Measurements from ENCODE around the gene METTL22. TPM values are rescaled to one million over a fixed set of nuclear protein-coding genes. Genes with fewer than 3 reads are reported as not detected.

METTL22 gene
- total and polyA plus RNA-seq, 2 donors (not counting 3 experiments of a cell fraction or from before 2014, with no cell fraction given): 42.0 to 52.6 TPM

- no peak overlapping the region for H3K4me3 ChIP-seq (replicated peaks in 1 of 3; ENCODE audit: insufficient read depth in 1 of 3, low read depth in 1 of 3, low read length in 3 of 3)
- DNase-seq (ENCODE audit: low read depth, low spot score): no peak
- no peaks in the 10 kb centered on the region for H3K9me1 ChIP-seq (replicated peaks; ENCODE audit: control insufficient read depth, extremely low read depth, insufficient read depth, low read length)
- BruUV-seq (replicated peaks): no TSS peak
- no peak overlapping the region for H3K4me2 ChIP-seq (ENCODE audit: insufficient read depth, low read length)
- H3K27me3 ChIP-seq (ENCODE audit: control insufficient read depth in 2 of 2, insufficient read depth in 2 of 2, low read length in 2 of 2): peaks cover 0 to 2% of the 10 kb centered on the region in 2 experiments
- peaks cover 6% of the 10 kb centered on the region for H3K4me1 ChIP-seq (ENCODE audit: control insufficient read depth, extremely low read depth, insufficient read depth, low read length)
- H3K9ac ChIP-seq (replicated peaks; ENCODE audit: extremely low read depth, insufficient read depth, low read length): no peak overlapping the region
- TF ChIP-seq MAX (IDR thresholded peaks at IDR 0.05; ENCODE audit: insufficient read depth, insufficient read length) (no peak), FOS (IDR thresholded peaks at IDR 0.05; ENCODE audit: borderline replicate concordance, insufficient read depth, low read length) (no peak), JUN (IDR thresholded peaks at IDR 0.05; ENCODE audit: borderline replicate concordance, insufficient read depth, insufficient read length, low read depth) (no peak), MYC (IDR thresholded peaks at IDR 0.05; ENCODE audit: low read depth, low read length) (no peak), POLR2AphosphoS5 (IDR thresholded peaks at IDR 0.05; ENCODE audit: insufficient read depth, low read depth, low read length) (no peak)
- no peaks in the 10 kb centered on the region for H3K9me3 ChIP-seq (replicated peaks; ENCODE audit: control insufficient read depth, insufficient read depth, low read length)
- ChIA-PET POLR2A (no interaction called here), CTCF (interaction anchor here (4.0 kb wide), 1 partner anchor 203 kb away, joined by 14 read pairs; no protein-coding TSS in a partner anchor)
- no peaks in the 10 kb centered on the region for H4K20me1 ChIP-seq (replicated peaks; ENCODE audit: control insufficient read depth, extremely low read depth, insufficient read depth, low read length)
- H3K36me3 ChIP-seq (ENCODE audit: control insufficient read depth in 2 of 2, extremely low read depth in 1 of 2, insufficient read depth in 2 of 2, low read length in 2 of 2): no peaks in the 10 kb centered on the region
- no peak for FAIRE-seq
- H2AFZ ChIP-seq (ENCODE audit: low read depth, low read length): no peak overlapping the region
- no peak overlapping the region for H3K27ac ChIP-seq (ENCODE audit: insufficient read depth, low read depth, low read length)
- dilution Hi-C loops (cut with MboI; ENCODE audit: extremely low pct_ligation_motif_present, low sequenced_read_pairs): no loop called here
- intact Hi-C loops (cut with micrococcal nuclease): no loop called here
- H3K79me2 ChIP-seq (ENCODE audit: control insufficient read depth, insufficient read depth, low read length): no peaks in the 10 kb centered on the region
Measured at GRCh38 chr16:8676737-8677375, 55.4 kb downstream of the METTL22 start.

- TF ChIP-seq MYC (IDR thresholded peaks at IDR 0.05; ENCODE audit: low read depth, low read length) (no peak), POLR2AphosphoS5 (IDR thresholded peaks at IDR 0.05; ENCODE audit: insufficient read depth, low read depth, low read length) (no peak), FOS (IDR thresholded peaks at IDR 0.05; ENCODE audit: borderline replicate concordance, insufficient read depth, low read length) (no peak), POLR2A (IDR thresholded peaks at IDR 0.05; ENCODE audit: low read depth, low read length) (no peak), EZH2 (IDR thresholded peaks at IDR 0.05; ENCODE audit: borderline replicate concordance, low read depth, low read length, severe bottlenecking) (no peak), GATA2 (IDR thresholded peaks at IDR 0.05; ENCODE audit: insufficient read depth, insufficient read length, low read depth, low read length) (no peak), JUN (IDR thresholded peaks at IDR 0.05; ENCODE audit: borderline replicate concordance, insufficient read depth, insufficient read length, low read depth) (no peak), MAX (IDR thresholded peaks at IDR 0.05; ENCODE audit: insufficient read depth, insufficient read length) (no peak), CTCF (IDR thresholded peaks at IDR 0.05; ENCODE audit: extremely low read depth in 1 of 2, insufficient read depth in 1 of 2, low read depth in 1 of 2, low read length in 2 of 2) (no peak)
- CTCF ChIA-PET: interaction anchor here (4.0 kb wide), 1 partner anchor 202 kb away, joined by 14 read pairs; no protein-coding TSS in a partner anchor
- Histone ChIP-seq H3K4me3 (replicated peaks in 1 of 3; ENCODE audit: insufficient read depth in 1 of 3, low read depth in 1 of 3, low read length in 3 of 3) (no peak overlapping the region), H2AFZ (ENCODE audit: low read depth, low read length) (no peak overlapping the region), H3K27me3 (ENCODE audit: control insufficient read depth in 2 of 2, insufficient read depth in 2 of 2, low read length in 2 of 2) (peaks cover 0 to 2% of the 10 kb centered on the region in 2 experiments), H3K27ac (ENCODE audit: insufficient read depth, low read depth, low read length) (no peak overlapping the region), H3K4me2 (ENCODE audit: insufficient read depth, low read length) (no peak overlapping the region), H3K79me2 (ENCODE audit: control insufficient read depth, insufficient read depth, low read length) (no peaks in the 10 kb centered on the region), H3K36me3 (ENCODE audit: control insufficient read depth in 2 of 2, extremely low read depth in 1 of 2, insufficient read depth in 2 of 2, low read length in 2 of 2) (no peaks in the 10 kb centered on the region), H3K4me1 (ENCODE audit: control insufficient read depth, extremely low read depth, insufficient read depth, low read length) (peaks cover 6% of the 10 kb centered on the region), H3K9me3 (replicated peaks; ENCODE audit: control insufficient read depth, insufficient read depth, low read length) (no peaks in the 10 kb centered on the region), H3K9ac (replicated peaks; ENCODE audit: extremely low read depth, insufficient read depth, low read length) (no peak overlapping the region), H4K20me1 (replicated peaks; ENCODE audit: control insufficient read depth, extremely low read depth, insufficient read depth, low read length) (no peaks in the 10 kb centered on the region), H3K9me1 (replicated peaks; ENCODE audit: control insufficient read depth, extremely low read depth, insufficient read depth, low read length) (no peaks in the 10 kb centered on the region)
- intact Hi-C loops (cut with micrococcal nuclease) (no loop called here), dilution Hi-C loops (cut with MboI; ENCODE audit: extremely low pct_ligation_motif_present, low sequenced_read_pairs) (no loop called here)
- DNase-seq (ENCODE audit: low read depth, low spot score) (no peak), FAIRE-seq (no peak)
- no TSS peak for BruUV-seq (replicated peaks)
- POLR2A ChIA-PET: no interaction called here
Measured at GRCh38 chr16:8677481-8677880, 56.0 kb downstream of the METTL22 start.
